ENCODE results near the gene IKZF4. TPM values are rescaled to one million over a fixed set of nuclear protein-coding genes. Genes with fewer than 3 reads are reported as not detected.
A peak's percentile ranks its signal among the peaks of the same experiment; 100 is the strongest.
"Not testable (repeated sequence)": the region's sequence is repeated elsewhere in the genome, so short reads cannot be mapped to it uniquely, and the experiment has no call there.

The IKZF4 gene
- total and polyA plus RNA-seq, 2 donors (not counting 1 experiment from before 2014, with no cell fraction given): 2.0 to 3.2 TPM

DNA sequence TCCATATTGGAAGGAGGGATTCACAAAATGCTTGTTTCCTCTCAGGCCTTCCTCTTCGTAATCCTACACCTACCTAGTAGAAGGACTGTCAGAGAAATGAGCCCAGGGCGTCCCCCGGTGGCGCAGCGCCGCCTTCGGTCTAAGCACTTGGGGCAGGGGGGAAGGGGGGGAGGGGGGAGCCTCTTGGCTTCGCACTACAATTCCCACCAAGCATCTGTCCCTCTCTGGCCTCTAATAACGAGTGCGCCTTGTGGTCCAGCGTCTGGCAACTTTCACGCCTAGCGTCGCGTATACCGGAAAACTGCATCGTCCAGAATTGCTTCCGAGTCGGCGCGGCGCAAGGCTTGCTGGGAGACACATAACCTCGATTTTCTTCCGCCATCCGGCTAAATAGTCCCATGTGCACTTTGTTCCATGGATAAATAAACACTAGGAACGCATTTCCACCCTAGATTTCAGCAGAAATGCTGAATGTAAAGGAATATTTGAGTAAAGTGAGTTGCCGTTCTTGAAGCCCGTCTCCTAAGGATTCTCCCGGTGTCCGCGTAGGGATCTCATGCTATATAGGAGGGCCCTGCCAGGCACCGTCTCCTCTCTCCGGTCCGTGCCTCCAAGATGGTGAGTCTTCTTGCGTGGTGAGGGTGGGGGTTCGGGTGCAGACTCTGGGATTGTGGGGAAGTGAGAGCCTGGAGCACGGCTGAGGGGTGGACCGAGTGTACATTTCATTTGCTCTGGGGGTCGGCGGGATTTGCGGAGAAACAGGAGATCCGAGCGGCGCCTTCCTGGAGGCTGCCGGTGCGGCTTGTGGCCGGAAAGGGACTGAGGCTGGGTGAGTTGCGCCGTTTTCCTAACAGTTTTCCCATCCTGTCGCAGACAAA lies 20.9 kb downstream of the IKZF4 start, which contains the start of gene RPS26:
TSS of gene RPS26 (plus strand) at position 367 of the 878 bp plus-strand sequence. CDS start at position 616, 249 bp downstream.
- Histone ChIP-seq H3K27ac (ENCODE audit: insufficient read depth, low read length) (peak within 1 kb of the TSS; percentile 100), H3K36me3 (ENCODE audit: control insufficient read depth, insufficient read depth, low read length) (peaks cover 9% of the 10 kb centered on the region), H3K79me2 (ENCODE audit: control insufficient read depth, insufficient read depth, low read length) (peaks cover 20% of the 10 kb centered on the region), H3K4me3 (replicated peaks in 1 of 4; ENCODE audit: control extremely low read depth in 1 of 4, insufficient read depth in 1 of 4, low read depth in 3 of 4, low read length in 4 of 4) (peak within 1 kb of the TSS; percentile 82 to 97 (median 94)), H3K4me2 (ENCODE audit: extremely low read depth, insufficient read depth, low read length) (peak within 1 kb of the TSS; percentile 96), H3K9ac (ENCODE audit: insufficient read depth, low read length) (peak within 1 kb of the TSS; percentile 93), H2AFZ (ENCODE audit: low read length) (peak within 1 kb of the TSS; percentile 100), H3K27me3 (ENCODE audit: control insufficient read depth, insufficient read depth, low read length) (no peaks in the 10 kb centered on the region), H4K20me1 (ENCODE audit: control insufficient read depth, extremely low read depth, insufficient read depth, low read length) (no peaks in the 10 kb centered on the region), H3K9me3 (ENCODE audit: control insufficient read depth, insufficient read depth, low read depth, low read length) (no peaks in the 10 kb centered on the region), H3K4me1 (ENCODE audit: control insufficient read depth, extremely low read depth, insufficient read depth, low read length) (peaks cover 6% of the 10 kb centered on the region)
- DNase-seq (ENCODE audit: low read depth in 2 of 2): peak; percentile 100
- TF ChIP-seq, protein P1, sequence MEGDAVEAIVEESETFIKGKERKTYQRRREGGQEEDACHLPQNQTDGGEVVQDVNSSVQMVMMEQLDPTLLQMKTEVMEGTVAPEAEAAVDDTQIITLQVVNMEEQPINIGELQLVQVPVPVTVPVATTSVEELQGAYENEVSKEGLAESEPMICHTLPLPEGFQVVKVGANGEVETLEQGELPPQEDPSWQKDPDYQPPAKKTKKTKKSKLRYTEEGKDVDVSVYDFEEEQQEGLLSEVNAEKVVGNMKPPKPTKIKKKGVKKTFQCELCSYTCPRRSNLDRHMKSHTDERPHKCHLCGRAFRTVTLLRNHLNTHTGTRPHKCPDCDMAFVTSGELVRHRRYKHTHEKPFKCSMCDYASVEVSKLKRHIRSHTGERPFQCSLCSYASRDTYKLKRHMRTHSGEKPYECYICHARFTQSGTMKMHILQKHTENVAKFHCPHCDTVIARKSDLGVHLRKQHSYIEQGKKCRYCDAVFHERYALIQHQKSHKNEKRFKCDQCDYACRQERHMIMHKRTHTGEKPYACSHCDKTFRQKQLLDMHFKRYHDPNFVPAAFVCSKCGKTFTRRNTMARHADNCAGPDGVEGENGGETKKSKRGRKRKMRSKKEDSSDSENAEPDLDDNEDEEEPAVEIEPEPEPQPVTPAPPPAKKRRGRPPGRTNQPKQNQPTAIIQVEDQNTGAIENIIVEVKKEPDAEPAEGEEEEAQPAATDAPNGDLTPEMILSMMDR (conservative IDR thresholded peaks at IDR 0.05 in 1 of 2, IDR thresholded peaks at IDR 0.05 in 1 of 2; ENCODE audit: low read depth in 1 of 2, low read length in 2 of 2): peak in 1 of 2 donors; percentile 43
- TF ChIP-seq EZH2 (IDR thresholded peaks at IDR 0.05; ENCODE audit: low read length, missing control alignments): no peak

DNA sequence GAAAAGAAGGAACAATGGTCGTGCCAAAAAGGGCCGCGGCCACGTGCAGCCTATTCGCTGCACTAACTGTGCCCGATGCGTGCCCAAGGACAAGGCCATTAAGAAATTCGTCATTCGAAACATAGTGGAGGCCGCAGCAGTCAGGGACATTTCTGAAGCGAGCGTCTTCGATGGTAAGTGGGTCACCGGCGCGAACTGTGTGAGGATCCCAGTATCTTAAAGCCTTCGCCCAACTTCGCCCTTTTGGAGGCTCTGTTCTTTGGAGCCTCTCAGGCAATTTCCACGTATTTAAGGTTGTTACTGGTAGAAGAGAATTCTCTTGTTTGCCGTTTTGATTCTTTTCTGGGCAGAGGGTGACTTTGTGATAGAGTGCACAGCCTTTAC lies 21.6 kb downstream of the IKZF4 start:
- not testable (repeated sequence) for H3K4me1 ChIP-seq (ENCODE audit: control insufficient read depth, extremely low read depth, insufficient read depth, low read length); DNase-seq (ENCODE audit: low read depth in 2 of 2); H3K36me3 ChIP-seq (ENCODE audit: control insufficient read depth, insufficient read depth, low read length); H3K9me3 ChIP-seq (ENCODE audit: control insufficient read depth, insufficient read depth, low read depth, low read length); H3K27me3 ChIP-seq (ENCODE audit: control insufficient read depth, insufficient read depth, low read length); H2AFZ ChIP-seq (ENCODE audit: low read length); H4K20me1 ChIP-seq (ENCODE audit: control insufficient read depth, extremely low read depth, insufficient read depth, low read length)
- H3K79me2 ChIP-seq (ENCODE audit: control insufficient read depth, insufficient read depth, low read length): peaks cover 20% of the 10 kb centered on the region
- peak overlapping the region; percentile 93 for H3K9ac ChIP-seq (ENCODE audit: insufficient read depth, low read length)
- peak overlapping the region; percentile 96 for H3K4me2 ChIP-seq (ENCODE audit: extremely low read depth, insufficient read depth, low read length)
- H3K4me3 ChIP-seq (replicated peaks in 1 of 4; ENCODE audit: control extremely low read depth in 1 of 4, insufficient read depth in 1 of 4, low read depth in 3 of 4, low read length in 4 of 4): peak overlapping the region; percentile 82 to 97 (median 94)
- peak overlapping the region; percentile 100 for H3K27ac ChIP-seq (ENCODE audit: insufficient read depth, low read length)

DNA sequence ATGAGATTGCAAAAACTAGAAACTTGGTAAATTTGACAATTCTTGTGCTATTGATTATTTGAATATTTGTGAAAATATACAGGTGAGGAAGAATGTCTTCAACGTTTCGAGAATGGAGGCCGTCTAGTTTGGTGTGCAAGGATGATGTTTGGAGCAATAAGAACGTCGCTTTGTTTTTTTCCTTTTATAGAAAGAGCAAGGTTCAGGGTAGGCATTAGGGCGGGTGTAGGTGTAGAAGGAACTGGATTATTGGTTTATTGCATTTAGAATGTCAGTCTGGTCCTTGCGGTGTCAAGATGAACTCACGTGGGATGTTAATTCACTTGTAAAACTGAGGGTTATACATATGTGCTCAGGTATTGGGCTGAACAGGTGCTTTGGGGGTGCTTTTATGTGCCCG lies 22.0 kb downstream of the IKZF4 start:
- H3K4me2 ChIP-seq (ENCODE audit: extremely low read depth, insufficient read depth, low read length): peak overlapping the region; percentile 96
- H3K9me3 ChIP-seq (ENCODE audit: control insufficient read depth, insufficient read depth, low read depth, low read length): no peaks in the 10 kb centered on the region
- peak overlapping the region; percentile 100 for H3K27ac ChIP-seq (ENCODE audit: insufficient read depth, low read length)
- TF ChIP-seq, protein P1 (conservative IDR thresholded peaks at IDR 0.05 in 1 of 2, IDR thresholded peaks at IDR 0.05 in 1 of 2; ENCODE audit: low read depth in 1 of 2, low read length in 2 of 2): no peak
- TF ChIP-seq EZH2 (IDR thresholded peaks at IDR 0.05; ENCODE audit: low read length, missing control alignments): no peak
- peak overlapping the region; percentile 93 for H3K9ac ChIP-seq (ENCODE audit: insufficient read depth, low read length)
- H3K4me1 ChIP-seq (ENCODE audit: control insufficient read depth, extremely low read depth, insufficient read depth, low read length): peaks cover 8% of the 10 kb centered on the region
- no peak for DNase-seq (ENCODE audit: low read depth in 2 of 2)
- H4K20me1 ChIP-seq (ENCODE audit: control insufficient read depth, extremely low read depth, insufficient read depth, low read length): no peaks in the 10 kb centered on the region
- peaks cover 20% of the 10 kb centered on the region for H3K79me2 ChIP-seq (ENCODE audit: control insufficient read depth, insufficient read depth, low read length)
- H2AFZ ChIP-seq (ENCODE audit: low read length): no peak overlapping the region
- H3K27me3 ChIP-seq (ENCODE audit: control insufficient read depth, insufficient read depth, low read length): no peaks in the 10 kb centered on the region
- H3K36me3 ChIP-seq (ENCODE audit: control insufficient read depth, insufficient read depth, low read length): peaks cover 9% of the 10 kb centered on the region
- peak overlapping the region; percentile 82 to 97 (median 94) for H3K4me3 ChIP-seq (replicated peaks in 1 of 4; ENCODE audit: control extremely low read depth in 1 of 4, insufficient read depth in 1 of 4, low read depth in 3 of 4, low read length in 4 of 4)
